Measurements from ENCODE around the gene DNAAF5. TPM values are rescaled to one million over a fixed set of nuclear protein-coding genes. Genes with fewer than 3 reads are reported as not detected.

DNAAF5 gene
- total RNA-seq, 2 donors from 2014 or later: 31.0 to 54.9 TPM

- Histone ChIP-seq H3K4me3 (no peak overlapping the region), H3K27ac (no peak overlapping the region), H3K27me3 (no peaks in the 10 kb centered on the region), H3K9me3 (no peaks in the 10 kb centered on the region), H3K4me1 (no peaks in the 10 kb centered on the region), H3K36me3 (no peaks in the 10 kb centered on the region), H3K9ac (ENCODE audit: low read depth in 2 of 2, low read length in 2 of 2) (no peak overlapping the region)
- no peak for DNase-seq
- TF ChIP-seq CTCF (IDR thresholded peaks at IDR 0.05): no peak
- intact Hi-C loops (cut with DNase I): no loop called here
These were observed 19.1 kb downstream of the DNAAF5 start for GRCh38 chr7:745431-746154.

- intact Hi-C loops (cut with DNase I): no loop called here
- no peaks in the 10 kb centered on the region for H3K9me3 ChIP-seq
These were observed 19.9 kb downstream of the DNAAF5 start for GRCh38 chr7:746155-747061.

GRCh38 chr7:747186-747585, 20.7 kb downstream of the DNAAF5 start:
- H3K9me3 ChIP-seq: no peaks in the 10 kb centered on the region
- no peak for TF ChIP-seq CTCF (IDR thresholded peaks at IDR 0.05)
- H3K36me3 ChIP-seq: no peaks in the 10 kb centered on the region
- no peaks in the 10 kb centered on the region for H3K4me1 ChIP-seq
- DNase-seq: no peak
- H3K27ac ChIP-seq: no peak overlapping the region
- no peak overlapping the region for H3K4me3 ChIP-seq
- no peaks in the 10 kb centered on the region for H3K27me3 ChIP-seq
- H3K9ac ChIP-seq (ENCODE audit: low read depth in 2 of 2, low read length in 2 of 2): no peak overlapping the region
- intact Hi-C loops (cut with DNase I): no loop called here

More at GRCh38 chr7:746155-747061, 19.9 kb downstream of the DNAAF5 start:
- no peaks in the 10 kb centered on the region for H3K36me3 ChIP-seq
- no peaks in the 10 kb centered on the region for H3K4me1 ChIP-seq
- no peak for TF ChIP-seq CTCF (IDR thresholded peaks at IDR 0.05)
- H3K27me3 ChIP-seq: no peaks in the 10 kb centered on the region
- no peak overlapping the region for H3K9ac ChIP-seq (ENCODE audit: low read depth in 2 of 2, low read length in 2 of 2)
- H3K4me3 ChIP-seq: no peak overlapping the region
- no peak for DNase-seq
- H3K27ac ChIP-seq: no peak overlapping the region

- no peaks in the 10 kb centered on the region for H3K36me3 ChIP-seq
- intact Hi-C loops (cut with DNase I): no loop called here
These were observed 21.9 kb downstream of the DNAAF5 start for GRCh38 chr7:748446-748845.

More at GRCh38 chr7:748446-748845, 21.9 kb downstream of the DNAAF5 start:
- Histone ChIP-seq H3K4me3 (no peak overlapping the region), H3K27ac (no peak overlapping the region), H3K4me1 (no peaks in the 10 kb centered on the region), H3K9me3 (no peaks in the 10 kb centered on the region), H3K9ac (ENCODE audit: low read depth in 2 of 2, low read length in 2 of 2) (no peak overlapping the region), H3K27me3 (no peaks in the 10 kb centered on the region)
- no peak for DNase-seq
- no peak for TF ChIP-seq CTCF (IDR thresholded peaks at IDR 0.05)

Data from colonic mucosa (tissue), 4 donors.